8988T (cell line): ENCODE results near the gene CASZ1.

Source experiments
- DNase-seq: peaks from one replicate; pipeline ENCODE4 v3.0.0; 2011

Gene CASZ1

GRCh38 chr1:10795276-10796021 is 997 bp downstream of the CASZ1 start:
- DNase-seq: peak; percentile 46

- no peak for DNase-seq
Observed at GRCh38 chr1:10794724-10795275, 1.6 kb downstream of the CASZ1 start.

GRCh38 chr1:10793129-10793651 is 3.3 kb downstream of the CASZ1 start:
- no peak for DNase-seq

- DNase-seq: no peak
Observed at GRCh38 chr1:10791105-10791951, 5.1 kb downstream of the CASZ1 start.

GRCh38 chr1:10789803-10790702 is 6.4 kb downstream of the CASZ1 start:
- no peak for DNase-seq

GRCh38 chr1:10789047-10789791 is 7.2 kb downstream of the CASZ1 start:
- DNase-seq: no peak

GRCh38 chr1:10788592-10789006 is 7.8 kb downstream of the CASZ1 start:
- DNase-seq: peak; percentile 51

GRCh38 chr1:10787286-10787685 is 9.2 kb downstream of the CASZ1 start:
- no peak for DNase-seq

- DNase-seq: no peak
Observed at GRCh38 chr1:10785728-10786638, 10.5 kb downstream of the CASZ1 start.

- DNase-seq: no peak
Observed at GRCh38 chr1:10784998-10785727, 11.3 kb downstream of the CASZ1 start.

- no peak for DNase-seq
Observed at GRCh38 chr1:10782491-10783244, 13.8 kb downstream of the CASZ1 start.

- no peak for DNase-seq
Observed at GRCh38 chr1:10781137-10781536, 15.3 kb downstream of the CASZ1 start.

GRCh38 chr1:10779841-10780240 is 16.6 kb downstream of the CASZ1 start:
- no peak for DNase-seq

- peak; percentile 56 for DNase-seq
Observed at GRCh38 chr1:10779201-10779600, 17.2 kb downstream of the CASZ1 start.

- DNase-seq: no peak
Observed at GRCh38 chr1:10778640-10779039, 17.8 kb downstream of the CASZ1 start.

- no peak for DNase-seq
Observed at GRCh38 chr1:10777749-10778574, 18.5 kb downstream of the CASZ1 start.

- no peak for DNase-seq
Observed at GRCh38 chr1:10776190-10776905, 20.1 kb downstream of the CASZ1 start.

- DNase-seq: no peak
Observed at GRCh38 chr1:10775763-10776162, 20.7 kb downstream of the CASZ1 start.
